Mucosa of descending colon (tissue), 3 donors: ENCODE results near the gene NAT14. TPM values are rescaled to one million over a fixed set of nuclear protein-coding genes. Genes with fewer than 3 reads are reported as not detected.
A peak's percentile ranks its signal among the peaks of the same experiment; 100 is the strongest.
"Not testable (repeated sequence)": the region's sequence is repeated elsewhere in the genome, so short reads cannot be mapped to it uniquely, and the experiment has no call there.

Experiments used
- ATAC-seq: fragments of 200-7000 bp; cut with Tn5 transposase; one replicate; pipeline ENCODE4 v1.9.1; 2020; ENCODE audit warnings: mild to moderate bottlenecking, moderate library complexity
- DNase-seq, 3 donors: peaks; one replicate each; pipeline ENCODE4 v3.0.0-alpha.2; 2020
- H3K36me3 ChIP-seq: fragments of 200-600 bp; one replicate; pipeline ENCODE4 v1.8.0; 2021; ENCODE audit warnings: low read depth, mild to moderate bottlenecking
- H3K4me1 ChIP-seq: fragments of 200-600 bp; one replicate; pipeline ENCODE4 v1.8.0; 2021; ENCODE audit warnings: low read depth, mild to moderate bottlenecking
- H3K4me3 ChIP-seq: fragments of 200-600 bp; one replicate; pipeline ENCODE4 v1.8.0; 2021; ENCODE audit warnings: mild to moderate bottlenecking
- H3K9me3 ChIP-seq: fragments of 200-600 bp; one replicate; pipeline ENCODE4 v1.8.0; 2021; ENCODE audit warnings: mild to moderate bottlenecking
- intact Hi-C, 2 donors: fragments of 100-400 bp; cut with DNase I in 1 of 2; cut with micrococcal nuclease in 1 of 2; formaldehyde crosslinking; loops; one replicate each; pipeline versions ENCODE4 v1.11.0 to v1.11.1; 2022; cut with DNase I, micrococcal nuclease
- total RNA-seq, 3 donors: library from RNA; stranded (reverse); fragmentation: NEBNext Ultra II Directional in 2 of 3; extraction: Animal tissue kit (Norgen Biotek cat#: 25700) in 2 of 3; gene quantifications; one replicate each; pipeline versions ENCODE4 v1.2.1 to v1.2.4, GENCODE V29; 2021 to 2023
- TF ChIP-seq, protein P1 (sequence below): fragments of 200-600 bp; IDR thresholded peaks from one replicate; pipeline ENCODE4 v1.8.0; 2022; ENCODE audit warnings: antibody characterized with exemption, mild to moderate bottlenecking
- donor health status: DM: no; HTN: no; CAD: no; lungs with moderate emphysema.
- donor health status: DM: no; HTN: no; CAD: no.
- donor health status: DM: no; HTN: yes; CAD: no.

Gene NAT14
- total RNA-seq, 3 donors from 2014 or later, result 3.9 to 21.7 (median 5.5) TPM

DNA sequence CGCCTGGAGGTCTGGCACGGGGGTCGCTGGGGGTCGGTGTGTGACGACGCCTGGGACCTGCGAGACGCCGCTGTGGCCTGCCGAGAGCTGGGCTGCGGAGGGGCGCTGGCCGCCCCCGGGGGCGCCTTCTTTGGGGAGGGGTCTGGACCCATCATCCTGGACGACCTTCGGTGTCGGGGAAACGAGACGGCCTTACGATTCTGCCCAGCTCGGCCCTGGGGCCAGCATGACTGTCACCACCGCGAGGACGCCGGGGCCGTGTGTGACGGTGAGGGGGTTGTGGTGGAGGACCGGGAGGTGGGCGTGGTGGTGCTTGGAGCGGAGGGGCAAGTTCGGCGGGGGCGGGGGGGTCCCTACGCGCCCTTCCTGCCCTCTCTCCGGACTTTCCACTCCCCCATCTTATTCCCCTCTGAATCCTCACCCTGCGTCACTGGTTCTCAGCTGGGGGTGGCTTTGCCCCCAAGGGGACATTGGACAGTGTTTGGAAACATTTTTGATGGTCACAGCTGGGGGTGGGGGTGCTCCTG, 8.7 kb downstream of the NAT14 start:
- Histone ChIP-seq H3K4me1 (no peaks in the 10 kb centered on the region), H3K36me3 (no peaks in the 10 kb centered on the region), H3K9me3 (no peaks in the 10 kb centered on the region), H3K4me3 (no peak overlapping the region)
- TF ChIP-seq, protein P1, sequence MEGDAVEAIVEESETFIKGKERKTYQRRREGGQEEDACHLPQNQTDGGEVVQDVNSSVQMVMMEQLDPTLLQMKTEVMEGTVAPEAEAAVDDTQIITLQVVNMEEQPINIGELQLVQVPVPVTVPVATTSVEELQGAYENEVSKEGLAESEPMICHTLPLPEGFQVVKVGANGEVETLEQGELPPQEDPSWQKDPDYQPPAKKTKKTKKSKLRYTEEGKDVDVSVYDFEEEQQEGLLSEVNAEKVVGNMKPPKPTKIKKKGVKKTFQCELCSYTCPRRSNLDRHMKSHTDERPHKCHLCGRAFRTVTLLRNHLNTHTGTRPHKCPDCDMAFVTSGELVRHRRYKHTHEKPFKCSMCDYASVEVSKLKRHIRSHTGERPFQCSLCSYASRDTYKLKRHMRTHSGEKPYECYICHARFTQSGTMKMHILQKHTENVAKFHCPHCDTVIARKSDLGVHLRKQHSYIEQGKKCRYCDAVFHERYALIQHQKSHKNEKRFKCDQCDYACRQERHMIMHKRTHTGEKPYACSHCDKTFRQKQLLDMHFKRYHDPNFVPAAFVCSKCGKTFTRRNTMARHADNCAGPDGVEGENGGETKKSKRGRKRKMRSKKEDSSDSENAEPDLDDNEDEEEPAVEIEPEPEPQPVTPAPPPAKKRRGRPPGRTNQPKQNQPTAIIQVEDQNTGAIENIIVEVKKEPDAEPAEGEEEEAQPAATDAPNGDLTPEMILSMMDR, result no peak
- intact Hi-C loops, result no loop called here
- ATAC-seq (no peak), DNase-seq (peak in 1 of 3 donors; percentile 15)

DNA sequence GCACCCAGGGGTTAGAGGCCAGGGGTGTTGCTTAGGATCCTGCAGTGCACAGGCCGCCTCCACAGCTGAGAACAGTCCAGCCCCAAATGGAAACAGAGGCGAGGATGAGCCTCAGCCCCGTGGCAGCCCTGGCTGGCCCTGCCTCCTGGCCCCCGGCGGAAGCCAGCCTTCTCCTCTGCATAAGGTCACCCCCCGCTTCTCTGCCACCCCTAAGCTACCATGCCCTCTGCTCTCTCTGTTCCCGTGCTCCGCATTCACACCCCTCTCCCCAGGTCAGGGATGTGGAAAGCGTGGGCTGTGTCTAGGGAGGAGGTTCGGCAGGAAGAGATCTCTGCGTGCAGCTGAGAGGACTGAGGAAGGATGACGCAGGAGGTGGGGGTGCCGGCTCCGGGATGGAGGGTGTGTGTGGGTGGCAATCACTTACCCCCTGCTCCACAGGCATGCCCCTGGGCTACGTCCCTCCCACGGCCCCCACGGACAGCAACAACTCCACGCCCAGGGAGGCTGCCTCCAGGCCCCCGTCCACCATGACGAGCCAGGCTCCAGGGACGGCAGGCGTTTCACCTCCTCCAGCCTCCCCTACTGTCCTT, 9.3 kb downstream of the NAT14 start:
- no peaks in the 10 kb centered on the region for H3K36me3 ChIP-seq
- H3K4me3 ChIP-seq, result no peak overlapping the region
- no peaks in the 10 kb centered on the region for H3K4me1 ChIP-seq
- no peaks in the 10 kb centered on the region for H3K9me3 ChIP-seq
- DNase-seq, result no peak
- TF ChIP-seq, protein P1, result no peak
- intact Hi-C loops, result no loop called here
- peak; percentile 35 for ATAC-seq

DNA sequence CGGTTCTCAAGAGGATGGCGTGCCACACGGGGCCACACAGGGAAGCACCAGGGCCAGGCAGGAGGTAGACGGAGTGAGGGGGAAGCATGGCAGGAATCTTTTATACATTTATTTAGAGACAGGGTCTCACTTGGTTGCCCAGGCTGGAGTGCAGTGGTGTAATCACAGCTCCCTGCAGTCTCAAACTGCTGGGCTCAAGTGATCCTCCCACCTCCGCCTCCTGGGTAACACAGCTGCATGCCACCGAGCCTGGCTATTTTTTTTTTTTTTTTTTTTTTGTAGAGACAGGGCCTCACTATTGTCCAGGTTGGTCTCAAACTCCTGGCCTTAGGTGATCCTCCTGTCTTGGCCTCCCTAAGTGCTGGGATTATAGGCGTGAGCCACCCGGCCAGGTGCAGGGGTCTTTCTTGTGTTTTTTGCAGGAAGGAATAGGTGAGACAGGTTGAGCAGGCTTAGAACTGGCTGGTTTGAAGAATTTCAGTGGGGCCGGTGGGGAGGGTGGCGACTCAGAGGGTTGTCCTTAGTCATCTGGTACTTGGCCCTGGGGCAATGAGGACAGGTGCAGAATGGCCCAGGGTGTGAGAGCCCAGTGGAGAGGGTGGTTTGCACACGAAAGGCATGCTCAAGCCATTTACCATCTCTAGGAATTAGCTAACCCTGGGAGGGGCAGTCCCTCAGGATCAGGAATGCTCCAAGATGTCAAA, 10.8 kb downstream of the NAT14 start:
- Histone ChIP-seq H3K9me3 (no peaks in the 10 kb centered on the region), H3K4me1 (no peaks in the 10 kb centered on the region), H3K36me3 (no peaks in the 10 kb centered on the region), H3K4me3 (no peak overlapping the region)
- DNase-seq, result peak in 1 of 3 donors; percentile 15
- TF ChIP-seq, protein P1, result no peak
- intact Hi-C loops, result no loop called here
- ATAC-seq, result no peak

DNA sequence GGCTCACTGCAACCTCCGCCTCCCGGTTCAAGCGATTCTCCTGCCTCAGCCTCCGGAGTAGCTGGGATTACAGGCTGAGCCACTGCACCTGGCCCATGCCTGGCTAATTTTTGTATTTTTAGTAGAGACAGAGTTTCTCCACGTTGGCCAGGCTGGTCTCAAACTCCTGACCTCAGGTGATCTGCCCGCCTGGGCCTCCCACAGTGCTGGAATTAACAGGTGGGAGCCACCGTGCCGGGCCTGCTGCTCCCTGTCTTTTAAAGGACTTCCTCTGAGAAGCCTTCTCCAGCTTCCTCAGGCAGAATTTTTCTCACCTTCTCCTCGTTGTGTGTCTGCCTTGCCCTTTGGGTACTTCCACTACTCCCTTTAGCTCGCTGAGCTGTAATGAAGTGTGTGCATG, 11.8 kb downstream of the NAT14 start:
- H3K9me3 ChIP-seq, ATAC-seq, H3K36me3 ChIP-seq, intact Hi-C loops, H3K4me3 ChIP-seq, H3K4me1 ChIP-seq: not testable (repeated sequence)
- DNase-seq, result peak in 1 of 3 donors; percentile 10

DNA sequence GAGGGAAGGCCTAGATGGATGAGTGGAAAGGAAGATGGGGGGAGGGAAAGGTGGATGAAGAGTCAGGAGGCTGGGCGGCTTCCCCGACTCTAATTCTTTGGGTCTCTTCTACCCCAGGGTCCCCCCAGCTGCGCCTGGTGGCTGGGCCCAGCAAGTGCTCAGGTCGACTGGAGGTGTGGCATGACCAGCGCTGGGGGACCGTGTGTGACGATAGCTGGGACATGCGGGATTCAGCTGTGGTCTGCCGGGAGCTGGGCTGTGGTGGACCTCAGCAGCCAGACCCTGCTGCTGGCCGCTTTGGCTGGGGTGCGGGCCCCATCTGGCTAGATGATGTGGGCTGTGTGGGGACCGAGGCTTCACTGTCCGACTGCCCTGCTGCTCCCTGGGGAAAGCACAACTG, 12.8 kb downstream of the NAT14 start:
- DNase-seq, result peak in 1 of 3 donors; percentile 41
- Histone ChIP-seq H3K4me3 (no peak overlapping the region), H3K36me3 (no peaks in the 10 kb centered on the region), H3K9me3 (no peaks in the 10 kb centered on the region), H3K4me1 (no peaks in the 10 kb centered on the region)
- no peak for ATAC-seq
- intact Hi-C loops, result no loop called here
- TF ChIP-seq, protein P1, result no peak

DNA sequence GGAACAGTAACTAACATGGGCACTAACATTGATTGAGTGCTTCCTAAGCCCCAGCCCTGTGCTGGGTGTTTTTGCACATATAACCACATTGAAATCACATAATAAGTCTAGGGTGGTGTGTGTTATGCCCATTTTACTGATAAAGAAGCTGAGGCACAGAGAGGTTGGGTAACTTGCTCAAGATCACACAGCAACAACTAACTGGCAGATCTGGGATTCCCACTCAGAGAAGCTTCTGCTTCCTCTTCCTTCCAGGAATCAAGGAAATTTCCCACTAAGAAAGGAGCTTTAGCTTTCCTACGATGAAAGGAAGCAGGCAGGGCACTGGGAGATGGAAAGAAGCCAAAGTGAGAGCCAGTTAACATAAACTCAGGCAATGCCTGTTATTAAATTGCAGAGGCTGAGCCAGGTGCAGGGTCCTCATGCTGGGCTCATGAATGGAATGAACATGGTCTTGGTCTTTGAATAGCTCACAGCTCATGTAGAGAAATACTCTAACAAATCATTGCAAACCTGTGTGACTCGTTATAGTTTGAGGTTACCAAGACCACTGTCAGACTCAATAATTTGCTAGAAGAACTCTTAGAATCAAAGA, 13.4 kb downstream of the NAT14 start:
- DNase-seq, result no peak
- ATAC-seq, result no peak
- TF ChIP-seq, protein P1, result no peak
- Histone ChIP-seq H3K4me1 (no peaks in the 10 kb centered on the region), H3K36me3 (no peaks in the 10 kb centered on the region), H3K4me3 (no peak overlapping the region), H3K9me3 (no peaks in the 10 kb centered on the region)
- intact Hi-C loops, result no loop called here
